Measurements from ENCODE around the gene TARS1. TPM values are rescaled to one million over a fixed set of nuclear protein-coding genes. Genes with fewer than 3 reads are reported as not detected.

Gene TARS1
- total and polyA plus RNA-seq, 2 of the 13 experiments (the other 11 are each of a cell fraction or from before 2014, with no cell fraction given) = 77.0 to 184 TPM

DNA sequence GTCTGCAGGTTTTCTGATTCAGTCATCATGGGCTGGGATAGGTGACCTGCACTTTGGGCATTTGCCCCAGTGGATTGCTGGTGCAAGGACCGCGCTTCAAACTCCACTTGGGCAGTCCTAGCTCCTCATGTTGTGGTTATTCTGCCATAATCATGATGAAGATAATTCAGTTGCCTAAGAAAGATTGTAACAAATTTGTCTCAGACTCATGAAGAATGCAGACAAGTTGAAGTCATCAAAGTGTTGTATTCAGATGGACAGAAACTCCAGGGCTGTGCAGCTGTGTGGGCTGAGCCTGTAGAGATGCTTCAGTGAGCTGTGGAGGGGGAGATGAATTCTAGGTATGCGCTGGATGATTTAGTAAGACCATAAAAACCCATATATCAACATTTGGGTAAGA is 38.5 kb downstream of the TARS1 start:
- peaks cover 0 to 3% of the 10 kb centered on the region in 2 experiments; a peak in 2 of 5 replicates for H3K36me3 ChIP-seq (replicated peaks in 1 of 2; ENCODE audit: control insufficient read depth in 1 of 2, insufficient read depth in 2 of 2, low read length in 2 of 2)
- no peaks in the 10 kb centered on the region for H4K20me1 ChIP-seq (ENCODE audit: insufficient read depth, low read length)
- H3K4me2 ChIP-seq (ENCODE audit: low read depth, low read length) = no peak overlapping the region
- POLR2A ChIA-PET = no interaction called here
- no peak overlapping the region for H3K4me3 ChIP-seq (replicated peaks in 1 of 3; ENCODE audit: insufficient read depth in 1 of 3, low read depth in 2 of 3, low read length in 3 of 3)
- DNase-seq (ENCODE audit: low spot score) = no peak
- BruUV-seq (replicated peaks) = no TSS peak
- H3K9ac ChIP-seq (ENCODE audit: insufficient read depth, low read depth, low read length) = no peak overlapping the region
- WGBS (ENCODE audit: low lambda C conversion rate) = 94% methylated on average over 3 of the region's 3 CpGs
- no peaks in the 10 kb centered on the region for H3K79me2 ChIP-seq (ENCODE audit: insufficient read depth, low read length)
- H3K9me3 ChIP-seq (ENCODE audit: low read length) = no peaks in the 10 kb centered on the region
- intact Hi-C loops (cut with micrococcal nuclease; ENCODE audit: unreplicated experiment) = loop anchor here (5.0 kb wide), 1 partner anchor 37 kb away; the partner anchor contains the start of gene TARS1
- no peaks in the 10 kb centered on the region for H3K4me1 ChIP-seq (ENCODE audit: insufficient read depth, low read length)
- no peak overlapping the region for H2AFZ ChIP-seq (ENCODE audit: low read length)
- no peak for FAIRE-seq
- no peak overlapping the region for H3K27ac ChIP-seq (ENCODE audit: extremely low read length, insufficient read depth, low read length)
- no peaks in the 10 kb centered on the region for H3K27me3 ChIP-seq (ENCODE audit: control insufficient read depth in 1 of 2, insufficient read depth in 2 of 2, low read length in 2 of 2)
- TF ChIP-seq, protein P1, sequence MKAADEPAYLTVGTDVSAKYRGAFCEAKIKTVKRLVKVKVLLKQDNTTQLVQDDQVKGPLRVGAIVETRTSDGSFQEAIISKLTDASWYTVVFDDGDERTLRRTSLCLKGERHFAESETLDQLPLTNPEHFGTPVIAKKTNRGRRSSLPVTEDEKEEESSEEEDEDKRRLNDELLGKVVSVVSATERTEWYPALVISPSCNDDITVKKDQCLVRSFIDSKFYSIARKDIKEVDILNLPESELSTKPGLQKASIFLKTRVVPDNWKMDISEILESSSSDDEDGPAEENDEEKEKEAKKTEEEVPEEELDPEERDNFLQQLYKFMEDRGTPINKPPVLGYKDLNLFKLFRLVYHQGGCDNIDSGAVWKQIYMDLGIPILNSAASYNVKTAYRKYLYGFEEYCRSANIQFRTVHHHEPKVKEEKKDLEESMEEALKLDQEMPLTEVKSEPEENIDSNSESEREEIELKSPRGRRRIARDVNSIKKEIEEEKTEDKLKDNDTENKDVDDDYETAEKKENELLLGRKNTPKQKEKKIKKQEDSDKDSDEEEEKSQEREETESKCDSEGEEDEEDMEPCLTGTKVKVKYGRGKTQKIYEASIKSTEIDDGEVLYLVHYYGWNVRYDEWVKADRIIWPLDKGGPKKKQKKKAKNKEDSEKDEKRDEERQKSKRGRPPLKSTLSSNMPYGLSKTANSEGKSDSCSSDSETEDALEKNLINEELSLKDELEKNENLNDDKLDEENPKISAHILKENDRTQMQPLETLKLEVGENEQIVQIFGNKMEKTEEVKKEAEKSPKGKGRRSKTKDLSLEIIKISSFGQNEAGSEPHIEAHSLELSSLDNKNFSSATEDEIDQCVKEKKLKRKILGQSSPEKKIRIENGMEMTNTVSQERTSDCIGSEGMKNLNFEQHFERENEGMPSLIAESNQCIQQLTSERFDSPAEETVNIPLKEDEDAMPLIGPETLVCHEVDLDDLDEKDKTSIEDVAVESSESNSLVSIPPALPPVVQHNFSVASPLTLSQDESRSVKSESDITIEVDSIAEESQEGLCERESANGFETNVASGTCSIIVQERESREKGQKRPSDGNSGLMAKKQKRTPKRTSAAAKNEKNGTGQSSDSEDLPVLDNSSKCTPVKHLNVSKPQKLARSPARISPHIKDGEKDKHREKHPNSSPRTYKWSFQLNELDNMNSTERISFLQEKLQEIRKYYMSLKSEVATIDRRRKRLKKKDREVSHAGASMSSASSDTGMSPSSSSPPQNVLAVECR (CRISPR knock-in tag; IDR thresholded peaks at IDR 0.05; ENCODE audit: borderline replicate concordance) = no peak
- TF ChIP-seq, protein P2, sequence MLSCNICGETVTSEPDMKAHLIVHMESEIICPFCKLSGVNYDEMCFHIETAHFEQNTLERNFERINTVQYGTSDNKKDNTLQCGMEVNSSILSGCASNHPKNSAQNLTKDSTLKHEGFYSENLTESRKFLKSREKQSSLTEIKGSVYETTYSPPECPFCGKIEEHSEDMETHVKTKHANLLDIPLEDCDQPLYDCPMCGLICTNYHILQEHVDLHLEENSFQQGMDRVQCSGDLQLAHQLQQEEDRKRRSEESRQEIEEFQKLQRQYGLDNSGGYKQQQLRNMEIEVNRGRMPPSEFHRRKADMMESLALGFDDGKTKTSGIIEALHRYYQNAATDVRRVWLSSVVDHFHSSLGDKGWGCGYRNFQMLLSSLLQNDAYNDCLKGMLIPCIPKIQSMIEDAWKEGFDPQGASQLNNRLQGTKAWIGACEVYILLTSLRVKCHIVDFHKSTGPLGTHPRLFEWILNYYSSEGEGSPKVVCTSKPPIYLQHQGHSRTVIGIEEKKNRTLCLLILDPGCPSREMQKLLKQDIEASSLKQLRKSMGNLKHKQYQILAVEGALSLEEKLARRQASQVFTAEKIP (CRISPR knock-in tag; IDR thresholded peaks at IDR 0.05; ENCODE audit: borderline replicate concordance) = no peak
- TF ChIP-seq ZNF143 (CRISPR knock-in tag; IDR thresholded peaks at IDR 0.05) (no peak), ZNF253 (CRISPR knock-in tag; IDR thresholded peaks at IDR 0.05; ENCODE audit: borderline replicate concordance) (no peak), IRF2 (CRISPR knock-in tag; IDR thresholded peaks at IDR 0.05) (no peak)
- TF ChIP-seq, protein P3, sequence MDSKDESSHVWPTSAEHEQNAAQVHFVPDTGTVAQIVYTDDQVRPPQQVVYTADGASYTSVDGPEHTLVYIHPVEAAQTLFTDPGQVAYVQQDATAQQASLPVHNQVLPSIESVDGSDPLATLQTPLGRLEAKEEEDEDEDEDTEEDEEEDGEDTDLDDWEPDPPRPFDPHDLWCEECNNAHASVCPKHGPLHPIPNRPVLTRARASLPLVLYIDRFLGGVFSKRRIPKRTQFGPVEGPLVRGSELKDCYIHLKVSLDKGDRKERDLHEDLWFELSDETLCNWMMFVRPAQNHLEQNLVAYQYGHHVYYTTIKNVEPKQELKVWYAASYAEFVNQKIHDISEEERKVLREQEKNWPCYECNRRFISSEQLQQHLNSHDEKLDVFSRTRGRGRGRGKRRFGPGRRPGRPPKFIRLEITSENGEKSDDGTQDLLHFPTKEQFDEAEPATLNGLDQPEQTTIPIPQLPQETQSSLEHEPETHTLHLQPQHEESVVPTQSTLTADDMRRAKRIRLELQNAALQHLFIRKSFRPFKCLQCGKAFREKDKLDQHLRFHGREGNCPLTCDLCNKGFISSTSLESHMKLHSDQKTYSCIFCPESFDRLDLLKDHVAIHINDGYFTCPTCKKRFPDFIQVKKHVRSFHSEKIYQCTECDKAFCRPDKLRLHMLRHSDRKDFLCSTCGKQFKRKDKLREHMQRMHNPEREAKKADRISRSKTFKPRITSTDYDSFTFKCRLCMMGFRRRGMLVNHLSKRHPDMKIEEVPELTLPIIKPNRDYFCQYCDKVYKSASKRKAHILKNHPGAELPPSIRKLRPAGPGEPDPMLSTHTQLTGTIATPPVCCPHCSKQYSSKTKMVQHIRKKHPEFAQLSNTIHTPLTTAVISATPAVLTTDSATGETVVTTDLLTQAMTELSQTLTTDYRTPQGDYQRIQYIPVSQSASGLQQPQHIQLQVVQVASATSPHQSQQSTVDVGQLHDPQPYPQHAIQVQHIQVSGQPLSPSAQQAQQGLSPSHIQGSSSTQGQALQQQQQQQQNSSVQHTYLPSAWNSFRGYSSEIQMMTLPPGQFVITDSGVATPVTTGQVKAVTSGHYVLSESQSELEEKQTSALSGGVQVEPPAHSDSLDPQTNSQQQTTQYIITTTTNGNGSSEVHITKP (CRISPR knock-in tag; IDR thresholded peaks at IDR 0.05; ENCODE audit: low read depth) = no peak
- TF ChIP-seq, protein P4, sequence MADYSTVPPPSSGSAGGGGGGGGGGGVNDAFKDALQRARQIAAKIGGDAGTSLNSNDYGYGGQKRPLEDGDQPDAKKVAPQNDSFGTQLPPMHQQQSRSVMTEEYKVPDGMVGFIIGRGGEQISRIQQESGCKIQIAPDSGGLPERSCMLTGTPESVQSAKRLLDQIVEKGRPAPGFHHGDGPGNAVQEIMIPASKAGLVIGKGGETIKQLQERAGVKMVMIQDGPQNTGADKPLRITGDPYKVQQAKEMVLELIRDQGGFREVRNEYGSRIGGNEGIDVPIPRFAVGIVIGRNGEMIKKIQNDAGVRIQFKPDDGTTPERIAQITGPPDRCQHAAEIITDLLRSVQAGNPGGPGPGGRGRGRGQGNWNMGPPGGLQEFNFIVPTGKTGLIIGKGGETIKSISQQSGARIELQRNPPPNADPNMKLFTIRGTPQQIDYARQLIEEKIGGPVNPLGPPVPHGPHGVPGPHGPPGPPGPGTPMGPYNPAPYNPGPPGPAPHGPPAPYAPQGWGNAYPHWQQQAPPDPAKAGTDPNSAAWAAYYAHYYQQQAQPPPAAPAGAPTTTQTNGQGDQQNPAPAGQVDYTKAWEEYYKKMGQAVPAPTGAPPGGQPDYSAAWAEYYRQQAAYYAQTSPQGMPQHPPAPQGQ (CRISPR knock-in tag; IDR thresholded peaks at IDR 0.05; ENCODE audit: borderline replicate concordance) = no peak
- in situ Hi-C loops (cut with HindIII; ENCODE audit: extremely low pct_ligation_motif_present, low pct_unique_long_range_greater_than_20kb) = no loop called here
- CTCF ChIA-PET (ENCODE audit: low intra/inter-chr PET ratio, low total read pairs) = no interaction called here
- no peak for ATAC-seq
